Liver (tissue), 9 donors: ENCODE measurements around the gene NAV2. TPM values are rescaled to one million over a fixed set of nuclear protein-coding genes. Genes with fewer than 3 reads are reported as not detected.
A peak's percentile ranks its signal among the peaks of the same experiment; 100 is the strongest.

Experiments
- DNase-seq: peaks from one replicate; pipeline ENCODE4 v3.0.0-alpha.2; 2017; ENCODE audit warnings: low spot score
- H3K27ac ChIP-seq, 2 donors: one replicate each; pipeline ENCODE4 v1.7.0; 2013; ENCODE audit warnings: inconsistent platforms in 2 of 2, low read length in 2 of 2, control low read depth in 1 of 2, low read depth in 1 of 2, mild to moderate bottlenecking in 1 of 2
- H3K27me3 ChIP-seq, 4 donors: one replicate each; pipeline versions ENCODE4 v1.6.1 to v1.7.0; 2013; ENCODE audit warnings: low read length in 3 of 4, inconsistent platforms in 1 of 4, mild to moderate bottlenecking in 1 of 4, moderate library complexity in 1 of 4; ENCODE audit not compliant: control insufficient read depth in 4 of 4, insufficient read depth in 4 of 4
- H3K36me3 ChIP-seq, 4 donors: one replicate each; pipeline versions ENCODE4 v1.6.1 to v1.7.0; 2013; ENCODE audit warnings: low read length in 3 of 4, mild to moderate bottlenecking in 3 of 4, low read depth in 1 of 4, moderate library complexity in 1 of 4; ENCODE audit not compliant: control insufficient read depth in 4 of 4, insufficient read depth in 3 of 4
- H3K4me1 ChIP-seq, 4 donors: one replicate each; pipeline versions ENCODE4 v1.6.1 to v1.7.0; 2013; ENCODE audit warnings: low read length in 3 of 4, mild to moderate bottlenecking in 3 of 4, moderate library complexity in 1 of 4; ENCODE audit not compliant: control insufficient read depth in 4 of 4, insufficient read depth in 4 of 4
- H3K4me3 ChIP-seq, 3 donors: one replicate each; pipeline versions ENCODE4 v1.6.1 to v1.7.0; 2013; ENCODE audit warnings: low read length in 3 of 3, control low read depth in 1 of 3, low read depth in 1 of 3, mild to moderate bottlenecking in 1 of 3
- H3K9ac ChIP-seq, 2 donors: one replicate each; pipeline ENCODE4 v1.7.0; 2013; ENCODE audit warnings: low read length in 2 of 2, mild to moderate bottlenecking in 2 of 2, moderate library complexity in 2 of 2, control low read depth in 1 of 2, low read depth in 1 of 2
- H3K9me3 ChIP-seq, 4 donors: one replicate each; pipeline versions ENCODE4 v1.6.1 to v1.7.0; 2013; ENCODE audit warnings: low read length in 3 of 4; ENCODE audit not compliant: control insufficient read depth in 4 of 4
- CTCF ChIP-seq: fragments of 150-350 bp; IDR thresholded peaks from 2 replicates; pipeline ENCODE4 v1.5.1; 2017; ENCODE audit warnings: improper control_type of control experiment, low read depth, low read length; ENCODE audit not compliant: missing input control
- FOXA1 ChIP-seq: IDR thresholded peaks from 2 replicates; pipeline ENCODE4 v1.6.1; 2016; ENCODE audit warnings: antibody characterized with exemption
- FOXA2 ChIP-seq: IDR thresholded peaks from 2 replicates; pipeline ENCODE4 v1.6.1; 2016; ENCODE audit warnings: antibody characterized with exemption
- GABPA ChIP-seq, 2 donors: IDR thresholded peaks in 1 of 2; conservative IDR thresholded peaks in 1 of 2; 2 replicates each; pipeline ENCODE4 v1.6.1; 2016; ENCODE audit warnings: antibody characterized with exemption in 2 of 2, mild to moderate bottlenecking in 1 of 2, moderate library complexity in 1 of 2
- HNF4A ChIP-seq, 2 donors: conservative IDR thresholded peaks; 2 replicates each; pipeline ENCODE4 v1.6.1; 2016; ENCODE audit warnings: antibody characterized with exemption in 2 of 2, mild to moderate bottlenecking in 2 of 2
- HNF4G ChIP-seq: IDR thresholded peaks from 2 replicates; pipeline ENCODE4 v1.6.1; 2016; ENCODE audit warnings: antibody characterized with exemption
- JUND ChIP-seq, 2 donors: IDR thresholded peaks; 2 replicates each; pipeline ENCODE4 v1.6.1; 2016; ENCODE audit warnings: antibody characterized with exemption in 2 of 2
- MAX ChIP-seq: IDR thresholded peaks from 2 replicates; pipeline ENCODE4 v1.6.1; 2016; ENCODE audit warnings: antibody characterized with exemption
- RAD21 ChIP-seq, 2 donors: IDR thresholded peaks; 2 replicates each; pipeline ENCODE4 v1.6.1; 2016; ENCODE audit warnings: antibody characterized with exemption in 2 of 2, mild to moderate bottlenecking in 2 of 2
- REST ChIP-seq: IDR thresholded peaks from 2 replicates; pipeline ENCODE4 v1.6.1; 2016; ENCODE audit warnings: antibody characterized with exemption, mild to moderate bottlenecking
- RXRA ChIP-seq, 2 donors: IDR thresholded peaks; 2 replicates each; pipeline ENCODE4 v1.6.1; 2017 to 2018; ENCODE audit warnings: antibody characterized with exemption in 2 of 2, mild to moderate bottlenecking in 1 of 2
- SP1 ChIP-seq: IDR thresholded peaks from 2 replicates; pipeline ENCODE4 v1.6.1; 2018; ENCODE audit warnings: antibody characterized with exemption, mild to moderate bottlenecking
- TAF1 ChIP-seq: conservative IDR thresholded peaks from 2 replicates; pipeline ENCODE4 v1.6.1; 2016; ENCODE audit warnings: antibody characterized with exemption, mild to moderate bottlenecking
- YY1 ChIP-seq: IDR thresholded peaks from 2 replicates; pipeline ENCODE4 v1.6.1; 2016; ENCODE audit warnings: antibody characterized with exemption, mild to moderate bottlenecking
- WGBS: extraction: QIAGEN DNeasy Blood & Tissue Kit; methylation state at CpG from one replicate; pipeline ENCODE4 v1.1.7; 2013; 5-methylcytosine and 5-hydroxymethylcytosine counted together
- polyA plus RNA-seq, 2 donors: library from polyadenylated mRNA; stranded (reverse) in 1 of 2; unstranded in 1 of 2; fragments of 200-250 nt in 1 of 2; fragments of >200 nt in 1 of 2; fragmentation: Nextera tagmentation in 1 of 2; extraction: Ambion mirVana in 1 of 2; gene quantifications; one replicate each; pipeline versions ENCODE4 v1.2.1 to v1.2.3, GENCODE V29; 2013 to 2015
- total RNA-seq, 2 donors: library from RNA; depleted of rRNA; stranded (reverse); fragments of >200 nt; gene quantifications; one replicate each; pipeline ENCODE4 v1.2.3, GENCODE V29; 2014
- donor health status: healthy.
- donor health status: healthy.
- donor health status: healthy.
- donor health status: healthy.
- donor health status: healthy.

NAV2 gene
- total and polyA plus RNA-seq, 4 donors = 6.3 to 20.5 (median 11.6) TPM

GRCh38 chr11:19679952-19680828 is 32.4 kb upstream of the NAV2 start:
- WGBS = 68% methylated on average over 12 of the region's 12 CpGs
- Histone ChIP-seq H3K4me1 (peaks cover 8 to 17% (median 10%) of the 10 kb centered on the region in 4 donors), H3K27me3 (no peaks in the 10 kb centered on the region), H3K4me3 (no peak overlapping the region), H3K9ac (no peak overlapping the region), H3K9me3 (no peaks in the 10 kb centered on the region), H3K27ac (peak overlapping the region in 1 of 2 donors; percentile 14), H3K36me3 (no peaks in the 10 kb centered on the region)
- no peak for DNase-seq
- TF ChIP-seq YY1 (peak; percentile 43), SP1 (peak; percentile 22), MAX (no peak), REST (no peak), JUND (IDR thresholded peaks at IDR 0.05) (peak; percentile 49 to 75), RAD21 (IDR thresholded peaks at IDR 0.05) (peak in 1 of 2 donors; percentile 16), FOXA1 (no peak), HNF4G (no peak)

- no peak for DNase-seq
- Histone ChIP-seq H3K9ac (no peak overlapping the region), H3K27me3 (no peaks in the 10 kb centered on the region), H3K36me3 (no peaks in the 10 kb centered on the region), H3K27ac (no peak overlapping the region), H3K4me1 (peaks cover 8 to 17% (median 10%) of the 10 kb centered on the region in 4 donors), H3K9me3 (no peaks in the 10 kb centered on the region), H3K4me3 (no peak overlapping the region)
- TF ChIP-seq TAF1 (no peak), SP1 (no peak), CTCF (no peak), HNF4A (conservative IDR thresholded peaks at IDR 0.05) (peak; percentile 12 to 19), GABPA (IDR thresholded peaks at IDR 0.05 in 1 of 2, conservative IDR thresholded peaks at IDR 0.05 in 1 of 2) (no peak), FOXA2 (no peak), RXRA (IDR thresholded peaks at IDR 0.05) (peak; percentile 40 to 58)
- 78% methylated on average over 4 of the region's 4 CpGs for WGBS
These were observed 31.7 kb upstream of the NAV2 start for GRCh38 chr11:19680829-19681368.
